Measurements from ENCODE around the gene FUT3. TPM values are rescaled to one million over a fixed set of nuclear protein-coding genes. Genes with fewer than 3 reads are reported as not detected.

The FUT3 gene
- polyA plus RNA-seq, 1 donor (not counting 4 experiments of a cell fraction or from before 2014, with no cell fraction given) = 2.9 TPM

DNA sequence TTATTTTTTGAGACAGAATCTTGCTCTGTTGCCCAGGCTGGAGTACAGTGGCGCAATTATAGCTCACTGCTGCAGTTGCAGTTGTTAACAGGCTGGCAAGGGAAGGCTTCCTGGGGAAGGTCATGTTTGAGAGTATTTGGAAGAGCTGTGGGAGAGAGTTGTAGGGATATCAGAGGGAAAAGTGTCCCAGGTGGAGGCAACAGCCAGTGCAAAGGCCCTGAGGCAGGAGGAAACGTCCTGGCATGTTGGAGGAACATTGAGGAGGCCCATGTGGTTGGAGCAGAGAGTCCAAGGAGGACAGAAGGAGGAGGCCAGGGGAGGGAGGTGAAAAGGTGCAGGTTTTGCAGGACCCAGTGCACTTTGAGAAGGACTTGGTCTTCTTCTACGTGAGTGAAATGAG lies 58.1 kb downstream of the FUT3 start:
- DNase-seq (ENCODE audit: low read depth, low spot score) (no peak), FAIRE-seq (no peak)
- peaks cover 5% of the 10 kb centered on the region for H3K79me2 ChIP-seq (ENCODE audit: control insufficient read depth, insufficient read depth, low read length)
- no peak overlapping the region for H3K27ac ChIP-seq (ENCODE audit: control insufficient read depth, insufficient read depth, low read length)
- peaks cover 4 to 12% of the 10 kb centered on the region in 2 experiments for H3K36me3 ChIP-seq (ENCODE audit: control insufficient read depth in 2 of 2, extremely low read depth in 1 of 2, insufficient read depth in 2 of 2, low read length in 2 of 2)
- H3K4me1 ChIP-seq (ENCODE audit: control insufficient read depth, extremely low read depth, insufficient read depth, low read length) = peaks cover 12% of the 10 kb centered on the region
- H3K9me1 ChIP-seq (ENCODE audit: control insufficient read depth, extremely low read depth, insufficient read depth, low read length) = no peaks in the 10 kb centered on the region
- H3K9ac ChIP-seq (ENCODE audit: control insufficient read depth, extremely low read depth, insufficient read depth, low read length) = no peak overlapping the region
- TF ChIP-seq, protein P1, sequence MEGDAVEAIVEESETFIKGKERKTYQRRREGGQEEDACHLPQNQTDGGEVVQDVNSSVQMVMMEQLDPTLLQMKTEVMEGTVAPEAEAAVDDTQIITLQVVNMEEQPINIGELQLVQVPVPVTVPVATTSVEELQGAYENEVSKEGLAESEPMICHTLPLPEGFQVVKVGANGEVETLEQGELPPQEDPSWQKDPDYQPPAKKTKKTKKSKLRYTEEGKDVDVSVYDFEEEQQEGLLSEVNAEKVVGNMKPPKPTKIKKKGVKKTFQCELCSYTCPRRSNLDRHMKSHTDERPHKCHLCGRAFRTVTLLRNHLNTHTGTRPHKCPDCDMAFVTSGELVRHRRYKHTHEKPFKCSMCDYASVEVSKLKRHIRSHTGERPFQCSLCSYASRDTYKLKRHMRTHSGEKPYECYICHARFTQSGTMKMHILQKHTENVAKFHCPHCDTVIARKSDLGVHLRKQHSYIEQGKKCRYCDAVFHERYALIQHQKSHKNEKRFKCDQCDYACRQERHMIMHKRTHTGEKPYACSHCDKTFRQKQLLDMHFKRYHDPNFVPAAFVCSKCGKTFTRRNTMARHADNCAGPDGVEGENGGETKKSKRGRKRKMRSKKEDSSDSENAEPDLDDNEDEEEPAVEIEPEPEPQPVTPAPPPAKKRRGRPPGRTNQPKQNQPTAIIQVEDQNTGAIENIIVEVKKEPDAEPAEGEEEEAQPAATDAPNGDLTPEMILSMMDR (optimal IDR thresholded peaks at IDR 0.05 in 1 of 3, IDR thresholded peaks at IDR 0.05 in 1 of 3, conservative IDR thresholded peaks at IDR 0.05 in 1 of 3; ENCODE audit: extremely low read depth in 1 of 3, insufficient read depth in 2 of 3, low read length in 3 of 3) = no peak
- TF ChIP-seq EZH2 (IDR thresholded peaks at IDR 0.05; ENCODE audit: low read length) = no peak
- no peak overlapping the region for H2AFZ ChIP-seq (ENCODE audit: control insufficient read depth, low read length)
- peaks cover 6% of the 10 kb centered on the region for H3K27me3 ChIP-seq (ENCODE audit: control insufficient read depth, extremely low read depth, insufficient read depth, low read length)
- no peak overlapping the region for H3K4me2 ChIP-seq (ENCODE audit: control insufficient read depth, extremely low read depth, insufficient read depth, low read depth, low read length)
- H3K4me3 ChIP-seq (ENCODE audit: control insufficient read depth in 2 of 3, extremely low read depth in 1 of 3, insufficient read depth in 2 of 3, low read depth in 1 of 3, low read length in 3 of 3) = no peak overlapping the region
- H4K20me1 ChIP-seq (ENCODE audit: control insufficient read depth, extremely low read depth, insufficient read depth, low read length) = no peaks in the 10 kb centered on the region
- H3K9me3 ChIP-seq (ENCODE audit: control insufficient read depth, low read depth, low read length) = no peaks in the 10 kb centered on the region
- dilution Hi-C loops (cut with MboI; ENCODE audit: extremely low pct_ligation_motif_present, low sequenced_read_pairs) = no loop called here

Other genes with a start within 250 kb of the FUT3 start
- gene SAFB2, start 228.7 kb downstream of the FUT3 start, polyA plus RNA-seq = 8.0 to 17.5 TPM (median 15.3 TPM) in 3 replicates
- 13.2 to 35.5 TPM (median 34.0 TPM) in 3 replicates for gene SAFB, start 228.4 kb downstream of the FUT3 start, polyA plus RNA-seq
- 28.5 to 80.5 TPM (median 35.2 TPM) in 3 replicates for gene MICOS13, start 170.9 kb downstream of the FUT3 start, polyA plus RNA-seq
- 3.3 to 9.1 TPM (median 3.7 TPM) in 3 replicates for gene HSD11B1L, start 170.4 kb downstream of the FUT3 start, polyA plus RNA-seq
- gene RPL36, start 161.2 kb downstream of the FUT3 start, polyA plus RNA-seq = 562 to 1,236 TPM (median 636 TPM) in 3 replicates
- 24.2 to 29.6 TPM (median 27.7 TPM) in 3 replicates for gene LONP1, start 131.3 kb downstream of the FUT3 start, polyA plus RNA-seq
- not detected in 3 replicates for gene CATSPERD, start 130.8 kb downstream of the FUT3 start, polyA plus RNA-seq
- gene PRR22, start 66.7 kb downstream of the FUT3 start, polyA plus RNA-seq = 0.55 to 1.4 TPM (median 0.76 TPM) in 3 replicates
- 12.0 to 14.9 TPM (median 14.2 TPM) in 3 replicates for gene DUS3L, start 60.3 kb downstream of the FUT3 start, polyA plus RNA-seq
- gene NRTN, start 46.4 kb downstream of the FUT3 start, polyA plus RNA-seq = not detected in 3 replicates
- gene FUT6, start 11.7 kb downstream of the FUT3 start, polyA plus RNA-seq = not detected in 3 replicates
- gene FUT5, start 19.1 kb upstream of the FUT3 start, polyA plus RNA-seq = 0.03 TPM in 1 of 3 replicates, not detected in the others
- 122 to 323 TPM (median 217 TPM) in 3 replicates for gene NDUFA11, start 52.3 kb upstream of the FUT3 start, polyA plus RNA-seq
- 2.1 to 3.0 TPM (median 2.2 TPM) in 3 replicates for gene VMAC, start 53.4 kb upstream of the FUT3 start, polyA plus RNA-seq
- 1.6 to 3.6 TPM (median 2.7 TPM) in 3 replicates for gene CAPS, start 62.8 kb upstream of the FUT3 start, polyA plus RNA-seq
- 36.4 to 61.4 TPM (median 44.6 TPM) in 3 replicates for gene RANBP3, start 126.7 kb upstream of the FUT3 start, polyA plus RNA-seq

All from keratinocyte (primary cell).